HepG2 (cell line): Measurements from ENCODE around the gene WRAP73. TPM values are rescaled to one million over a fixed set of nuclear protein-coding genes. Genes with fewer than 3 reads are reported as not detected.

Experiments used
- ATM ChIP-seq: fragments of 450-650 bp; IDR thresholded peaks from 2 replicates; pipeline ENCODE4 v1.7.1; 2017; ENCODE audit warnings: mild to moderate bottlenecking, borderline replicate concordance
- CEBPB ChIP-seq: IDR thresholded peaks from 2 replicates; pipeline ENCODE4 v1.6.1; 2011; ENCODE audit warnings: low read depth, low read length, improper control_type of control experiment, borderline replicate concordance
- FOXP1 ChIP-seq, 2 experiments: fragments of 450-650 bp in 1 of 2; IDR thresholded peaks; 2 replicates each; pipeline ENCODE4 v1.6.1; 2017 to 2018; ENCODE audit warnings: antibody characterized with exemption in 1 of 2
- JUND ChIP-seq: sonication (generic); formaldehyde crosslinking; IDR thresholded peaks from 2 replicates; pipeline ENCODE4 v1.8.0; 2022; ENCODE audit warnings: mild to moderate bottlenecking, missing genetic modification reagents
- LCORL ChIP-seq, 2 experiments: fragments of 450-650 bp in 1 of 2; sonication (generic) in 1 of 2; formaldehyde crosslinking in 1 of 2; IDR thresholded peaks; 2 replicates each; pipeline versions ENCODE4 v1.5.0 to v1.6.1; 2017 to 2020; ENCODE audit warnings: antibody characterized with exemption in 1 of 2, missing genetic modification reagents in 1 of 2
- NR2F6 ChIP-seq, 2 experiments: IDR thresholded peaks; 2 replicates each; pipeline ENCODE4 v1.6.1; 2016; ENCODE audit warnings: antibody characterized with exemption in 1 of 2, mild to moderate bottlenecking in 1 of 2
- PHF20 ChIP-seq: sonication (generic); formaldehyde crosslinking; IDR thresholded peaks from 2 replicates; pipeline ENCODE4 v1.5.0; 2020; ENCODE audit warnings: mild to moderate bottlenecking, missing genetic modification reagents
- RFX1 ChIP-seq: fragments of 450-650 bp; IDR thresholded peaks from 2 replicates; pipeline ENCODE4 v1.6.1; 2017
- XBP1 ChIP-seq: sonication (generic); formaldehyde crosslinking; IDR thresholded peaks from 2 replicates; pipeline ENCODE4 v1.5.0; 2020; ENCODE audit warnings: missing genetic modification reagents
- ZMYM4 ChIP-seq: sonication (generic); formaldehyde crosslinking; IDR thresholded peaks from 2 replicates; pipeline ENCODE4 v1.8.1; 2023; ENCODE audit warnings: mild to moderate bottlenecking, missing genetic modification reagents
- ZNF326 ChIP-seq: sonication (generic); formaldehyde crosslinking; IDR thresholded peaks from 2 replicates; pipeline ENCODE4 v1.4.0; 2020; ENCODE audit warnings: missing genetic modification reagents, borderline replicate concordance
- ZNF333 ChIP-seq: sonication (generic); formaldehyde crosslinking; IDR thresholded peaks from 2 replicates; pipeline ENCODE4 v1.4.0; 2020; ENCODE audit warnings: mild to moderate bottlenecking, missing genetic modification reagents, borderline replicate concordance
- ZNF749 ChIP-seq: sonication (generic); formaldehyde crosslinking; IDR thresholded peaks from 2 replicates; pipeline ENCODE4 v1.8.0; 2022; ENCODE audit warnings: mild to moderate bottlenecking, missing genetic modification reagents, moderate library complexity, borderline replicate concordance
- polyA plus RNA-seq, 8 experiments: library from polyadenylated mRNA; depleted of rRNA in 3 of 8; stranded (reverse) in 7 of 8; unstranded in 1 of 8; fragments of >200 nt; fragmentation: Illumina TruSeq in 4 of 8; extraction: Trizol in 4 of 8; gene quantifications; 2 replicates each; pipeline versions ENCODE4 v1.2.1 to v1.2.3, GENCODE V29; 2011 to 2016; ENCODE audit warnings: low read depth in 4 of 8, missing spikeins in 1 of 8, mixed read lengths in 1 of 8; ENCODE audit not compliant: insufficient read depth in 1 of 8
- total RNA-seq, 5 experiments: library from RNA; depleted of rRNA; stranded (reverse); fragments of >200 nt; fragmentation: Illumina TruSeq; extraction: Trizol; gene quantifications; 2 replicates each; pipeline ENCODE4 v1.2.3, GENCODE V29; 2016; ENCODE audit warnings: low read depth in 1 of 5
- TF ChIP-seq, protein P1 (sequence below), 2 experiments: sonication (generic) in 1 of 2; formaldehyde crosslinking in 1 of 2; IDR thresholded peaks; 2 replicates each; pipeline versions ENCODE4 v1.4.0 to v1.6.1; 2016 to 2020; ENCODE audit warnings: borderline replicate concordance in 1 of 2, low read depth in 1 of 2, mild to moderate bottlenecking in 1 of 2, missing genetic modification reagents in 1 of 2
- TF ChIP-seq, protein P2 (sequence below): sonication (generic); formaldehyde crosslinking; IDR thresholded peaks from 2 replicates; pipeline ENCODE4; 2020; ENCODE audit warnings: missing genetic modification reagents, mild to moderate bottlenecking, borderline replicate concordance

The WRAP73 gene
- total and polyA plus RNA-seq, 2 of the 13 experiments (the other 11 are each of a cell fraction or from before 2014, with no cell fraction given), result 18.1 to 40.4 TPM

DNA sequence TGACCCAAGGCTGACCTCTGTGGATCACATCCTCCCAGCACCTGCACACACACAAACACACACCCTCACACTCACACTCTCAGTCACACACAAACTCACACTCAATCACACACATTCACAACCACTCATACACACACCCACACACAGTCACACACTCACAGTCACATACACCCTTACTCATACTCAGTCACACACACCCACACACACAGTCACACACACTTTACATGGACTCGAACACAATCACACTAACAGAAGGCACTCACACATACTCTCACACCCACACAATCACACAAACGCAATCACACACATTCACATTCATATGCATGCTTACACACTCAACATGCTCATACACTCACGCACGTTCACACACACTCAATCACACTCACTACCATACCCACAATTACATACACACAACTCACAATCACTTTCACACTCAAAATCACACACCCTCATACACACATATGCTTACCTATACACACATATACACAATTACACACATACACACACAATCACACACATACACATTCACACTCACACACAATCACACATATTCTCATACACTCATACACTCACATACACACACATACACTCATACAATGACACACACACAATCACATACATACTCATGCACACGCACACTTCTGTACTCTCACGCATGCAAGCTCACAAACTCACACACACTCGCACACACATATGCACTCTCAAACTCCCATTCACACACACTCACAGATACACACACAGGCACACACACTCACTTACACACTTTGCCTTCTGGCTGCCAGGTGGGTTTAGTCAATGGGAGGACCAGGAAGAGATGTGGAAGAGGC lies 44.7 kb downstream of the WRAP73 start (continued):
- TF ChIP-seq ZNF333 (CRISPR knock-in tag), result no peak
- TF ChIP-seq, protein P1, sequence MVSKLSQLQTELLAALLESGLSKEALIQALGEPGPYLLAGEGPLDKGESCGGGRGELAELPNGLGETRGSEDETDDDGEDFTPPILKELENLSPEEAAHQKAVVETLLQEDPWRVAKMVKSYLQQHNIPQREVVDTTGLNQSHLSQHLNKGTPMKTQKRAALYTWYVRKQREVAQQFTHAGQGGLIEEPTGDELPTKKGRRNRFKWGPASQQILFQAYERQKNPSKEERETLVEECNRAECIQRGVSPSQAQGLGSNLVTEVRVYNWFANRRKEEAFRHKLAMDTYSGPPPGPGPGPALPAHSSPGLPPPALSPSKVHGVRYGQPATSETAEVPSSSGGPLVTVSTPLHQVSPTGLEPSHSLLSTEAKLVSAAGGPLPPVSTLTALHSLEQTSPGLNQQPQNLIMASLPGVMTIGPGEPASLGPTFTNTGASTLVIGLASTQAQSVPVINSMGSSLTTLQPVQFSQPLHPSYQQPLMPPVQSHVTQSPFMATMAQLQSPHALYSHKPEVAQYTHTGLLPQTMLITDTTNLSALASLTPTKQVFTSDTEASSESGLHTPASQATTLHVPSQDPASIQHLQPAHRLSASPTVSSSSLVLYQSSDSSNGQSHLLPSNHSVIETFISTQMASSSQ (IDR thresholded peaks at IDR 0.05; ENCODE audit: low read depth), result no peak
- TF ChIP-seq, protein P1 (CRISPR knock-in tag; IDR thresholded peaks at IDR 0.05; ENCODE audit: borderline replicate concordance), result no peak
- no peak for TF ChIP-seq ZMYM4 (CRISPR knock-in tag)
- TF ChIP-seq ZNF326 (CRISPR knock-in tag), result no peak
- TF ChIP-seq NR2F6 (IDR thresholded peaks at IDR 0.05), result no peak
- TF ChIP-seq NR2F6 (CRISPR knock-in tag; IDR thresholded peaks at IDR 0.05), result no peak
- no peak for TF ChIP-seq PHF20 (CRISPR knock-in tag)
- TF ChIP-seq ZNF749 (CRISPR knock-in tag), result no peak
- TF ChIP-seq RFX1, result no peak
- TF ChIP-seq XBP1 (CRISPR knock-in tag), result no peak
- peak; percentile 23; the same call in 1 of the 2 replicates for TF ChIP-seq LCORL (IDR thresholded peaks at IDR 0.05)
- no peak for TF ChIP-seq LCORL (CRISPR knock-in tag; IDR thresholded peaks at IDR 0.05)
- TF ChIP-seq CEBPB, result no peak
- TF ChIP-seq, protein P2, sequence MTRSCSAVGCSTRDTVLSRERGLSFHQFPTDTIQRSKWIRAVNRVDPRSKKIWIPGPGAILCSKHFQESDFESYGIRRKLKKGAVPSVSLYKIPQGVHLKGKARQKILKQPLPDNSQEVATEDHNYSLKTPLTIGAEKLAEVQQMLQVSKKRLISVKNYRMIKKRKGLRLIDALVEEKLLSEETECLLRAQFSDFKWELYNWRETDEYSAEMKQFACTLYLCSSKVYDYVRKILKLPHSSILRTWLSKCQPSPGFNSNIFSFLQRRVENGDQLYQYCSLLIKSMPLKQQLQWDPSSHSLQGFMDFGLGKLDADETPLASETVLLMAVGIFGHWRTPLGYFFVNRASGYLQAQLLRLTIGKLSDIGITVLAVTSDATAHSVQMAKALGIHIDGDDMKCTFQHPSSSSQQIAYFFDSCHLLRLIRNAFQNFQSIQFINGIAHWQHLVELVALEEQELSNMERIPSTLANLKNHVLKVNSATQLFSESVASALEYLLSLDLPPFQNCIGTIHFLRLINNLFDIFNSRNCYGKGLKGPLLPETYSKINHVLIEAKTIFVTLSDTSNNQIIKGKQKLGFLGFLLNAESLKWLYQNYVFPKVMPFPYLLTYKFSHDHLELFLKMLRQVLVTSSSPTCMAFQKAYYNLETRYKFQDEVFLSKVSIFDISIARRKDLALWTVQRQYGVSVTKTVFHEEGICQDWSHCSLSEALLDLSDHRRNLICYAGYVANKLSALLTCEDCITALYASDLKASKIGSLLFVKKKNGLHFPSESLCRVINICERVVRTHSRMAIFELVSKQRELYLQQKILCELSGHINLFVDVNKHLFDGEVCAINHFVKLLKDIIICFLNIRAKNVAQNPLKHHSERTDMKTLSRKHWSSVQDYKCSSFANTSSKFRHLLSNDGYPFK, result no peak
- TF ChIP-seq ATM, result peak; percentile 7; the same call in 1 of the 2 replicates
- TF ChIP-seq FOXP1 (IDR thresholded peaks at IDR 0.05), result 0 out of 2 replicates have a peak, but pooled peaks have one; percentile 15
- no peak for TF ChIP-seq FOXP1 (CRISPR knock-in tag; IDR thresholded peaks at IDR 0.05)
- TF ChIP-seq JUND (CRISPR knock-in tag), result no peak
- TF ChIP-seq, all 625 proteins: peak for 4
